Activated T-cell treated with anti-CD3 and anti-CD28 coated beads for 24 hours (primary cell): Measurements from ENCODE around the gene MAJIN.
"Not testable (repeated sequence)": the region's sequence is repeated elsewhere in the genome, so short reads cannot be mapped to it uniquely, and the experiment has no call there.

Source experiments
- DNase-seq: peaks from one replicate; pipeline ENCODE4 v3.0.0-alpha.2; 2020; ENCODE audit warnings: low read depth

MAJIN gene, protein sequence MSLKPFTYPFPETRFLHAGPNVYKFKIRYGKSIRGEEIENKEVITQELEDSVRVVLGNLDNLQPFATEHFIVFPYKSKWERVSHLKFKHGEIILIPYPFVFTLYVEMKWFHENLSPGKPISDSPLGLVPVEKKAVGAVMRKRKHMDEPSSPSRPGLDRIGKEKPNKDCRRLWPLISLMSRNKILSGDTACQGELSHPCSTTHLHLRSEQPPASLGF

DNA sequence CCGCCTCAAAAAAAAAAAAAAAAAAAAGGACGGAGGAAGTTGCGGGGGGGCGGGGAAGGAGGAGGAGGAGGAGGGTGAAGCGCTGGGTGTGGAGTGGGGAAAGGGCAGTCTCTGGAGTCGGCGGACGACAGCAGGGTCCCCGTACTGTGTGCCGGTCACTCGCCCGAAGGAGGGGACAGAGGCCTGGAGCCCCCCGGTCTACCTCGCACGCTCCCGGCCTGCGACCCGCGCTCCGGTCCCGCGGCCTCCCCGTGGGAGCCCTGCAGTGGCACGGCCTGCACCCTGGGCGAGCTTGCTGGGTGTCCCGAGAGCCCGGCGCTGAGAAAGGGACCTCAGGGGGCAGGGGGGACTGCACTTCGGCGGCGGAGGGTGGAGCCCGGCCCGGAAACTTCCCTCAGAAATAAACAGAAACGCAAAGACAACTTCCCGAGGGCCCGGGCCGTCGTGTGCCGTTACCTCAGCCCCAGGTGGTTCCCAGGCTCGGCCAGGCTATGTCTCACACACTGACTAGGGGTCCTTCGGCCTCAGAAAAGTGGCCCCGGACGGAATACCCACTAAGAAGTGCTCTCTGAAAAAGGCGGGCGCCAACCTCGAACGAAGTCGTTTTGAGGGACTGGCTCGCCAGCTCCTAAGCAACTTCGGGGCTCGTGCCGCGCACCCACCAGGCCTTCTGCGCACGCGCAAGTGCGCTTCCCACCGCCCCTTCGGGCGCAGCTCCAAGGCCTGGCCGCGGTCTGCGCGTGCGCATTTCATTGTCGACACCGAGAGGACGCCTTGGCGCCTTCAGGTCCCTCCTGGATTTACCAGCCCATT lies at the start of gene MAJIN:
Gene MAJIN, minus strand, starts transcription at position 688 of the 813 bp plus-strand sequence. CDS start 12,703 bp downstream, outside the sequence.
- peak; percentile 85 for DNase-seq

DNA sequence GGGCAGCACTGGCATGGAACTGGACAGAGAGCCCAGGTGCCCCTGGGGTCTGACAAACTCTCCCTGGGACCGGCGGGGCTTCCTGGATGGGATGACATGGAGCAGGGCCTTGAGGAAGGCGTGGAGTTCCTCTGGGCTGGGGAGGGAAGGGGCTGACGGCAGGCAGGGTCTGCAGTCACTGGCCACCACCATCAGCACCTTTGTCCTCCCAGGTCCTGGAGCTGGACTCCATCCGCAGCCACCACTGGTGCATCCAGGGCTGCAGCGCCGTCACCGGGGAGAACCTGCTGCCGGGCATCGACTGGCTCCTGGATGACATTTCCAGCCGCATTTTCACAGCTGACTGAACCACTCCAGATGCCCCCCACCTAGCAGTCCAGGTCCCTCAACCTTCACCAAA lies 49.6 kb upstream of the MAJIN start:
- DNase-seq, result no peak

DNA sequence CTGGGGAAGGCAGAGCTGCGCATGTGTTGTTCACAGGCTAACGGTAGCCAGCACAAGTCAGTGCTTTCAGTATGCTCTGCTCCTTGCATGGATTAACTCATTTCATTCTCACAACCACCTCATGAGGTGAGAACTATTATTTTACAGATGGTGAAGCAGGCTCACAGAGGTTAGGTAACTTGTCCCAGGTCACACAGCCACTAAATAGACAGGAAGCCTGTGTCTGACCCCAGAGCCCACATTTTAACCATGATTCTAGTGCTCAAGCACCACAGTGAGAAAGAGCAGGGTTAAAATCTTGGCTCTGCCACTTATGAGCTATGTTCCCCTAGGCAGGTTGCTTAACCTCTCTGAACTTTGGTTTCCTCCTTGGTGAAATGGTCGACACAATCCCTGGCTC lies 49.1 kb upstream of the MAJIN start:
- DNase-seq, result no peak

DNA sequence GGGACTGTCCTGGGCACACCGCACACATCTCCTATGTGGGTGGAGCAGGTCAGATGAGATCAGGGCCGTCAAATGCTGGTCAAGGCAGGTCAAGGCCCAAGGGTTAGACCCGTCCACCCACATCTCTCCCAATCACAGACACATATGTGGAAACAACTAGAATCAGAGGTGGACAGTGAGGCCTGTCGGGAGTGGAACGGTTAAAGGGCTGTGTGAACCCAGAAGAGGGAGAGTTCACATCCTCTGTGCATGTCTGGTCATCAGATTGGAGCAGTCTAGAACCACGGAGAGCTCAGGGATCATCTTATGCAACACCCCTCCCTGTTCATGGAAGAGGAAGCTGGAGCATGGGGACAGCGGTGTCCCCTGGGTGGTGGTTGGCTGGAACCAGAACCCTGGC lies 47.9 kb upstream of the MAJIN start:
- DNase-seq, result no peak

DNA sequence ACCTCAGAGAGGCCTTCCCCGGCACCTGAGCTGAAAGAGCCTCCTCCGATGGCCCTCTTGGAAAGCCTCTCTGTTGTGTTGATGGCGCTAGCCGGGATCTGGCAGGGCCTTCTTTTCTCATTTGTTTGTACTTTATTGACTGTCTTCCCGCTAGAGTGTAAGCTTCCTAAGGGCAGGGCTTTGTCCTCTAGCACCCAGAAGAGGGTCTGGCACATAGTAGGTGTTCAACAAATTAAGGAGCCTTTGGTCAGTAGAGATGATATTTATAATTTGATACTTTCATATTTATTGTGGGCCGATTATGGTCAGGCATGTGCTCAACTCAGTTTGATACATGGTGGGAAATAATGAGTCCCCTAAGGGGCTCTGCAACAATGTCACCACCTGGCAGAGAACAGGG lies 46.0 kb upstream of the MAJIN start:
- DNase-seq, result no peak

DNA sequence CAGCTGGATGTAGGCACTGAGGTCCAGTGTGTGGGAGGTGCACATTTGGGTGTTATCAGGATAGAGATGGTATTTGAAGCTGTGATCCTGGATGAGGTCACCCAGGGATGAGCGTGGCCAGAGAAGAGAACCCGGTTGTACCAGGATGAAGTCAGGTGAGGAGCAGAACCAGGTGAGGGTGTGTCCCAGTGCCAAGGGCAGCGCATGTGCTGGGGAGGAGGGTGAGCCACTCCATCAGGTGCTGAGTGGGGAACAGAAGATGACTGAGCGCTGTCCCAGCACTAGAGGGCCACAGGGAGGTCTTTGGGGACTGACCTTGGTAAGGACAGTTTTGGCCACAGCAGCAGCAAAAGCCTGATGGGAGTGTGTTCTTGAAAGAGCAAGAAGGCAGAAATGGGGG lies 44.8 kb upstream of the MAJIN start:
- no peak for DNase-seq

DNA sequence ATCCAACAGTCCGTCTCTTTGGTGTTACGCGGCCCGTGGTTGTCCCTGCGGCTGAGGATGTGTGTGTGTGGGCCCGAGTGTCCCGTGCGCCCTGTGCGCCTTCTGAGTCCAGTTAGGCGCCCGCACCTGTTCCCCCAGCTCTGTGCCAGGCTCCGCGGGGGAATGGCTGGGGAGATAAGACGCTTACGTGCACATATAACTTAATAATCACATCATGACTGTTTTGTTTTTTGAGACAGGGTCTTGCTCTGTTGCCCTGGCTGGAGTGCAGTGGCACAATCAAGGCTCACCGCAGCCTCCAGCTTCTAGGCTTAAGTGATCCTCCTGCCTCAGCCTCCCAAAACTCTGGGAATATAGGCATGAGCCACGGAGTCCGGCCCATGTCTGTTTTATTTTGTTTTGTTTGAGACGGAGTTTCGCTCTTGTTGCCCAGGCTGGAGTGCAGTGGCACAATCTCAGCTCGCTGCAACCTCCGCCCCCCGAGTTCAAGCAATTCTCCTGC lies 42.9 kb upstream of the MAJIN start:
- DNase-seq, result no peak

DNA sequence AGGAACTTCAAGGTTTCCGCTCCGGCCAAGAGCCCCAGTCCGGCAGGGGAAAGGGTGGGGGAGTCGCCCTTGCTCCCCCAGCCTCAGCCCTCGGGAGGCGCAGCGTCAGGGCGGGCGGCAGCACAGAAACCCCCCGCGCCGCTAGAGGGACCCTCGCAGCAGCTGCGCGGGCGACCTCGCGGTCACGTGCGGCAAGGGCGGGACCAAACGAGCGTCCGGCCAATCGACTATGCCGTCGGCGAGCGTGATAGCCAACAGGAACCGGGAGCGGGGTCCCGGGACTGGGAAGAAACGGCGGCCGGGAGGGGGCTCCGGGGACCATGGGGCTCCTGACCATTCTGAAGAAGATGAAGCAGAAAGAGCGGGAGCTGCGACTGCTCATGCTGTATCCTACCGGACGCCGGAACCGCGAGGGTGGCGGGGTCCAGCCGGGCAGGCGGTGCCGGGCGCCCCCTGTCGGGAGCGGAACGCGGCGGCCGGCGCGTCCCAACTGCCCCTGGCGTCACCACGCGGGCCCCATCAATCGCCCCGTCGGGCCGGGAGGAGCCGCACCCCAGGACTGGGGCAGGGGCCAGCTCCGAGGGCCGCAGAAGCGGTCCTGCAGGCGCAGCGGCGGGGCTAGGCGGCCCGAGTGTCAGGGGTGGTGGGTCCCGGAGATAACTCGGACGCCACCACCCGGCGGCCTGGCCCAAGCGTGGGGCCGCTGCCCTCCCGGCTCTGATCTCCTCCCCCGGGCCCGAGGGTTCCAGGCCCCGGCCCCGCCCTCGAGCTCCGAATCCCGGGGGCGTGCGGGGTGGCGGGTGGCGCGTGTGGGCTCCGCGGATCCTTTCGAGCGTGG lies 42.2 kb upstream of the MAJIN start, which contains the start of gene ARL2:
Gene ARL2, plus strand, starts transcription at position 273 of the 838 bp plus-strand sequence. Its CDS starts 48 bp downstream, at position 321.
- peak; percentile 80 for DNase-seq

DNA sequence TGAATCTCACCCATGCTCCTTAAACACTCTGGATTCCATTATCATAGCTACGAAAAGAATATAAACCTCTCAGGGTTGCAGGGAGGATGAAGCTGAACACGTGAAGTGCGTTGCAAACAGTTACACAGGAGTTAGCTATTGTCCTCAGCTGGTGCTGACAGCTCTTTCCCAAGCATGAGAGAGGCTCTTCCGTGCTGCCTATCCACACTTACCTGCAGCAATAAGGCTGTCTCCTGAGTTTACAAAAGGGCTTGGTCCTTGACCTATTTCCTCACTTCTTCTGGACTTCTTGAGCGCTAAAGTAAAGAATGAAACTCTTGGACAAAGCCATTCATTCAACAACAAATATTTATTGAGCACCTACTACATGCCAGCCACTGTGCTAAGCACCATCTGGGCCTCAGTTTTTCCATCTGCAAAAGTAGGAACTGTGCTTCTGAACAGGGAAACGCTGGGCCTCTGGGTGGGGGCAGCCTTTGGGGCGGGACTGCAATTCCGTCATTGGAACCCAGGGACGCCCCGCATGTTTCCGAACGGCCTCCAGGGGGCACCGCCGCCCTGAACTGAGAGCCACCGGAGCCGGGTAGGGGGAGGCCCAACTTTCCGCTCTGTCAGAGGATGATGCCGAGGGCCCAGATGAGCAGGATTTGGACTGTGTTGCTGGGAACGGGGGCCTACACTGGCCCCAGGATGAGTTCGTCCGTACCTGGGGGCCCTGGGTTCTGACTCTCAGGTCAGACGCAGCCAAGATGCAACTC lies 41.4 kb upstream of the MAJIN start:
- peak; percentile 89 for DNase-seq

DNA sequence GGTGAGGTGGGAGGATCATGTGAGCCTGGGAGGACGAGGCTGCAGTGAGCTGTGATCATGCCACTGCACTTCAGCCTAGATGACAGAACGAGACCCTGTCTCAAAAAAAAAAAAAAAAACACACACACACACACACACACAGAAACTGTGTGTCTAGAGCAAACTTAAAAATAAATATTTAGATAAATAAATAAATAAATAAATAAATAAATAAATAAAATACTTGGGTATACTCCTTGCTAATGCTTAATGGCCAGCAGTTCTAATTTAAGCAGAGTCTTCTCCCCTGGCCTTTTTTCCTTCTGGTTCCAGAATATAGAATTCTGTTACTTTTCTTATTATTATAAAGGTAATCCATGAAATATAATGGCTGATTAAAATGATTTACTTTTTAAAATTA lies 37.0 kb upstream of the MAJIN start:
- DNase-seq, result no peak

DNA sequence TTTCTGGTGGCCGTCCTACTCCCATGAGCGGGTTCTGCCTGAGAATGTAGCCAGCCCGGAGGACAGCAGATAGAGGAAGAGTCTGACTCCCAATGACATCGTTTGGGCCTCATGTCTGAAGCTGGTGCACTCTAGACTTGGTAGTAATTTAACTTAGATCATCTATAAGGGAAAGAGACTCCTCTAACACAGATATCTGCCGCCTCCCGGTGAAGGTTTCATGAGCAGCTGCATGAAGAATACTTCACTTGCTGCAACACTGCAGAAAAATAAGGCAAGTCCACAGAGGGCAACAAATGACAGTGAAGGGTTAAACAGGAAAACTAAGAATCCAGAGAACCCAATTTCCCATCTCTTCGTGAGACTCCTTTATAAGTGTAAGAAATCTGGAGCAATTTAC lies 36.1 kb upstream of the MAJIN start:
- no peak for DNase-seq

DNA sequence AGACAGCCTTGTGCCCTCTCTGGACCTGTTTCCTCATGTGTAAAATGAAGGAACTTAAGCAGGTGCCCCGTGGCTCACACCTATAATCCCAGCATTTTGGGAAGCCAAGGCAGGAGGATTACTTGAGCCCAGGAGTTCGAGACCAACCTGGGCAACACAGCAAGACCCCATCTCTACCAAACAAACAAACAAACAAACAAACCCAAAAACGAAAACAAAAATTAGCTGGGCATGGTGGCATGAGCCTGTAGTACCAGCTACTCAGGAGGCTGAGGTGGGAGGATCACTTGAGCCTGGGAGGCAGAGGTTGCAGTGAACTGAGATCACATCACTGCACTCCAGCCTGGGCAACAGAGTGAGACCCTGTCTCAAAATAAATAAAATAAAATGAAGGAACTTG lies 32.1 kb upstream of the MAJIN start:
- not testable (repeated sequence) for DNase-seq

DNA sequence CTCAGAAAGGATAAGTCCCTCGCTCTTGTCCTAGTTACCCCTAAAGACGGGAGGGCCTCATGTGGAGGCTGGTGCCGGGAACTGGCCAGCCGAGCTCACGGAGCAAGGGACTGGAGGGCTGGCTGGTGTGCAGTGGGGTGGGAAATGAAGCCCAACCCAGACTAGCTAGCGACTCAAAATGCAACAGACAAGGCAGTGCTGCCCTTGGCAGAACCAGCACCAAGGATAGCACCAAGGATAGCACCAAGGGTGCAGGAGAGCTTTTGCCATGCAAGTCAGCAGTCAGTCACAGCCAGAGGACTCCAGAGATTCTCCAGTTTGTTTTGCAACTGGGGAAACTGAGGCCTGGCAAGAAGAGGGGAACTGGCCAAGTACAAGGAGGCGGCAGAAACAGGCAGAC lies 31.4 kb upstream of the MAJIN start:
- DNase-seq, result no peak

DNA sequence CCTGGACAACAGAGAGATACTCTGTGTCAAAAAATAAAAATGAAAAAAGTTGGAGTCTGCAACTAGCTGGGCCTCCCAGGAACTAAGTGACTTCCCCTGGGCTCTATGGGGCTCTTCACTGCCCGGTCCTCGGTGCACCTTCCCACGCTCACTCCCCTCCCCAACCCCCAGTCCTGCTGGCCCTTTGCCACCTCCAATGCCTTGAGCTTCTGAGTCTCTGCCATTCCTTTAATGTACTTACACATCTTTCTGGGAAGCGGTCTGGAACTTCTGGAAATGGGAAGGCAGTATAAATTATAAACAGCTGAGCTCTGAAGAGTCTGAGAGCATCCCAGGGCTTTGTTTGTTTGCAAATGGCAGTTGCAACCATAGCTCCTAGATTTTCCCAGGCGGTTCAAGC lies 30.8 kb upstream of the MAJIN start:
- DNase-seq, result no peak

DNA sequence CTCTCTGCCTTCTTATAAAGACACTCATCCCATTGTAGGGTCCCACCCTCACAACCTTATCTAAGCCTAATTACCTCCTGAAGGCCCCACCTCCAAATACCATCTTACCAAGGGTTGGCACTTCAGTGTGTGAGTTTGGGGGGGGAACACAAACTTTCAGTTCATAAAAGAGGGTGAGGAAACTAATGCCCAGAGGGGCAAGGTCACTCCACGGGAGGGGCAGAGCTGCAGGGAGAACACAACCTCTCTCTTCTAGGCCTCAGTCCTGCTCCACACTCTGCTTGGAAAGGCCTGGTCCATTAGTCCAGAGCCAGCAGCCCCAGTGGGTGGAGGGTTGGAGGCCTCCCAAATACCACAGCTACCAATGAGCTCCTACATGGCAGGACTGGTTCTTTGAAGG lies 27.6 kb upstream of the MAJIN start:
- no peak for DNase-seq

DNA sequence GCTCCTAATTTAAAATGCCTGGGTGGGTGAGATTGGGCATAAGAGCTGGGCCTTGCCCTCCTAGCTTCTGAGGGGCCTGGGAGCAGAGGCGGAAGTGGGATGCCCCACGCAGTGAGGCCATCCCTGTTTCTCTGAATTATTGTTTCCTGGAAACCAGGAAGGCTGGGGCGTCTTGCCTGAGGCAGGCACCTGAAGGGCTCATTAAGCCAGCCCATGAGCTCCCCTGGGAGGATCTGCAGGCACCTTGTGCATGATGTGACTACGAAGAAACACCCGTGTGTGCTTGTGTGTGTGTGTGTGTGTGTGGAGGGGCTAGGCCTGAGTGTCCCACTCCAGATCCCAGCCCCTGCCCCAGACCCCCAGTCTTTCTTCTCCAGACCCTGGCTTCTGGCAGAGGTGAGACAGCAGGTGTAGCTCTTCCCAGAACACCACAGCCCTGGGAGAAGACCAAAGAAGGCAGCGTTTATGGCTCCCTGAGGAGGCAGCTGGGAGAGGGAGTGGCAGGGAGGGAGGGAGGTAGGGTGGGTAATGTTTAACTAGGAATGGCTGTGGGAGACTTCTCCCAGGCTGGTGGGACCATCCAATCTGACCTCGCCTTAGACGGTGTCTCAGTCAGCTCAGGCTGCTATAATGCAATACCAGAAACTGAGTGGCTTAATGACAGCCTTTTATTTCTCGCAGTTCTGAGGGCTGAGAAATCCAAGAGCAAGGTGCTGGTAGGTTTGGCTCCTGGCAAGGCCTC lies 27.0 kb upstream of the MAJIN start:
- no peak for DNase-seq

DNA sequence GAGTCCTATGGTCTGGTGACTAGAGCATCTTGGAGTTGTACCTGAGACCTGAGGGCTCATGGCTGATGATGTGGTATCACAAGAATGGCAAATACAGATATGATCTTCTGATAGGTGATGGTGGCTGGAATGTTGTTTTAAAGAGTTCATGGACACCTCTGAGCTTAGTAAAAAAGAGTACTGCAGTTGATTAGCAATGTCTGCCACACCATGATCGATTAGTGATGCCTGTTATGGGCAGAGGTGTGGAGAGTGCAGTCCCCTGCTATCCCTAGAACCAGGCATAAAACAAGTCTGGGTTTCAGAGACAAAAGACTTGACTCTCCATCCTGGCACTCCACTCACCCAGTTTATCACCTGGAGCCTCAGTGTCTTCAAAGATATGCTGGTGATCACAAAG lies 26.2 kb upstream of the MAJIN start:
- DNase-seq, result no peak

DNA sequence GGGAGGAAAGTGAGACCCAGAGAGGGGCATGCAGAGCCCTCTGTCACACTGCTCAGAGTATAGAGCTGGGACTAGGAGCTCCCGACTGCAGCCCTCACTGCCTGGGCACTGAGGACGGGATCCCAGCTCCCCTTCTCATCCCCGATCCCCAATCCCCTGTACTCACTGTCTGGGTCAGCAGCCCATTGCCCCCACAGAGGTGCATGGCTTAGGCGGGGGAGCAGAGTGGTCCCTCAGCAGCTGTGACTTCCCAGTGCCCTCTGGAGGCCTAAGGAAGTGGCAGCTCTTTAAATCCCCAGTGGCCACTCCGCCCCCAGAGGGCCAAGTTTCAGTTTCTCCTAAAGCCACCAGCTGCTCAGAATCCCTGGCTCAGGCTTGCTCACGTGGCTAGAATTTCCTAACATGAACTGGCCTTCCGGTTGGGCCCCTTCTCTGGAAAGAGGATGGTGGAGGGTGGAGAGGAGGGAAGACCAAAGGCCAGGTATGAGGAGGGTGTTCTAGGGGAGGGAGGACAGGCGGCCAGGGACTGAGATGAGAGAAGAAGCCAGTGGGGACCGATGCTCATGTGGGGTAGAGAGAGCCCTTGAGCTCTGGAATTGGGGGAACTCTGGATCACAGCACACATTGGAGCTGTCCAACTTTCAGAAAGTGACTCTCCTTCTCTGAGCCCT lies 24.9 kb upstream of the MAJIN start, which contains the start of gene BATF2:
Gene BATF2, minus strand, starts transcription at position 262 of the 671 bp plus-strand sequence. Its CDS starts 57 bp downstream, at position 205.
- no peak for DNase-seq

DNA sequence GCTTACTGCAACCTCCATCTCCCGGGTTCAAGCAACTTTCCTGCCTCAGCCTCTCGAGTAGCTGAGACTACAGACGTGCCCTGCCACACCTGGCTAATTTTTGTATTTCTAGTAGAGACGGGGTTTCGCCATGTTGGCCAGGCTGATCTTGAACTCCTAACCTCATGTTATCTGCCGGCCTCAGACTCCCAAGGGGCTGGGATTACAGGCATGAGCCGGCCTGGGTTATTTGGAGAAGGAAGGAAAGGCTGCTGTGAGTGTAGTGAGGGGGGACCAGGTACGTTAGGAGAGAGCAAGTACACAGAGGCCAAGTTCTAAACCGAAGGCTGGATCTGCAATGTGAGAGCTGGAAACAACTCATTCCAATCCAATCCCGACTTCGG lies 24.4 kb upstream of the MAJIN start:
- no peak for DNase-seq

DNA sequence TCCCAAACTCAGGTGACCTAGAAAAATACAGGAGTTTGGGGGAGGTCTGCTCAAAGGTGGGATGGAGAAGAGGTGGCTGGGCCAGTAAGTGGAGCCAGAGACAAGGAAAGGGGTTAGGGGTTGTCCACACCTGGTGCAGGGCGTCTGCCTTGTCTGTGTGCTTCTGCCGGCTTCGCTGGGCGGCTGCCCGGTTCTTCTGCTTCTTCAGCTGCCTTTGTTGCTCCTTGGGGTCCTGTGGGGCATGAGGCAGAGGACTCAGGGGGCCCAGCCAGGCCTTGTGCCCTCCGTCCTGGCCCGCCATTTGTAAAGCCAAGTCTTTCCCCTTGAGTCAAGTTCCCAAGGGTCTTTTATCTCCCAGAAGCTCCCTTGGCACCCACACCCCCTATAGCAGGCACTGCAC lies 22.4 kb upstream of the MAJIN start:
- DNase-seq, result no peak
